ENCODE data around the gene ZGLP1.
"Not testable (repeated sequence)": the region's sequence is repeated elsewhere in the genome, so short reads cannot be mapped to it uniquely, and the experiment has no call there.

ZGLP1 gene

GRCh38 chr19:10309423-10309822 lies at the start of gene ZGLP1:
TSS of gene ZGLP1 (minus strand) at chr19:10309815.
- DNase-seq: no peak

GRCh38 chr19:10356431-10356830 lies 46.8 kb upstream of the ZGLP1 start:
- DNase-seq: no peak

- no peak for DNase-seq
Observed at GRCh38 chr19:10353793-10354391, 44.3 kb upstream of the ZGLP1 start.

GRCh38 chr19:10352764-10353671 lies 43.4 kb upstream of the ZGLP1 start:
- DNase-seq: no peak

- no peak for DNase-seq
Observed at GRCh38 chr19:10346509-10346908, 36.9 kb upstream of the ZGLP1 start.

GRCh38 chr19:10344780-10345179 lies 35.2 kb upstream of the ZGLP1 start:
- no peak for DNase-seq

- no peak for DNase-seq
Observed at GRCh38 chr19:10343495-10343894, 33.9 kb upstream of the ZGLP1 start.

- no peak for DNase-seq
Observed at GRCh38 chr19:10339977-10340376, 30.4 kb upstream of the ZGLP1 start.

GRCh38 chr19:10339380-10339960 lies 29.9 kb upstream of the ZGLP1 start, which contains the start of gene ICAM3:
TSS of gene ICAM3 (minus strand) at chr19:10339624. CDS start at chr19:10339614, 10 bp downstream.
- no peak for DNase-seq

GRCh38 chr19:10338940-10339339 lies 29.3 kb upstream of the ZGLP1 start:
- no peak for DNase-seq

- not testable (repeated sequence) for DNase-seq
Observed at GRCh38 chr19:10336725-10337124, 27.1 kb upstream of the ZGLP1 start.

- no peak for DNase-seq
Observed at GRCh38 chr19:10335352-10335985, 25.9 kb upstream of the ZGLP1 start.

GRCh38 chr19:10334588-10335351 lies 25.2 kb upstream of the ZGLP1 start:
- no peak for DNase-seq

- no peak for DNase-seq
Observed at GRCh38 chr19:10333758-10334587, 24.4 kb upstream of the ZGLP1 start.

GRCh38 chr19:10332965-10333757 lies 23.5 kb upstream of the ZGLP1 start, which contains the start of gene RAVER1:
TSS of gene RAVER1 (minus strand) at chr19:10333529. CDS start at chr19:10333507, 22 bp downstream.
- peak; percentile 96 for DNase-seq

- DNase-seq: no peak
Observed at GRCh38 chr19:10332158-10332964, 22.7 kb upstream of the ZGLP1 start.

- DNase-seq: no peak
Observed at GRCh38 chr19:10329555-10329954, 19.9 kb upstream of the ZGLP1 start.

GRCh38 chr19:10328558-10329429 lies 19.2 kb upstream of the ZGLP1 start:
- no peak for DNase-seq

- DNase-seq: no peak
Observed at GRCh38 chr19:10327793-10328192, 18.2 kb upstream of the ZGLP1 start.

Data from NCI-H1092 treated with DMSO at 0.1 percent for 48 hours (cell line).